IPS-18c (cell line): ENCODE results near the gene SCG2.

ENCODE experiments used
- H3K4me3 ChIP-seq: 2 replicates; pipeline ENCODE4 v1.7.0; 2013; ENCODE audit warnings: low read depth, mild to moderate bottlenecking, low read length, moderate library complexity; ENCODE audit not compliant: insufficient read depth
- H3K9me3 ChIP-seq: one replicate; pipeline ENCODE4 v1.6.1; 2013; ENCODE audit warnings: mild to moderate bottlenecking, low read length, moderate library complexity; ENCODE audit not compliant: control insufficient read depth, insufficient read depth

SCG2 gene

GRCh38 chr2:223548194-223548593, 54.0 kb downstream of the SCG2 start:
- no peak overlapping the region for H3K4me3 ChIP-seq

More at GRCh38 chr2:223548194-223548593, 54.0 kb downstream of the SCG2 start:
- no peaks in the 10 kb centered on the region for H3K9me3 ChIP-seq
